NCI-H1694 (cell line): Measurements from ENCODE around the gene NTRK2.
A peak's percentile ranks its signal among the peaks of the same experiment; 100 is the strongest.

Source experiments
- DNase-seq: peaks from one replicate; lab custom pipeline; 2025; lab: John Stamatoyannopoulos, UW

NTRK2 gene

GRCh38 chr9:84681516-84682285 is 12.2 kb downstream of the NTRK2 start:
- DNase-seq = no peak

GRCh38 chr9:84686068-84686467 is 16.5 kb downstream of the NTRK2 start:
- no peak for DNase-seq

GRCh38 chr9:84688956-84689355 is 19.4 kb downstream of the NTRK2 start:
- DNase-seq = no peak

GRCh38 chr9:84691634-84692033 is 22.1 kb downstream of the NTRK2 start:
- no peak for DNase-seq

- no peak for DNase-seq
Measured at GRCh38 chr9:84694248-84694647, 24.7 kb downstream of the NTRK2 start.

- no peak for DNase-seq
Measured at GRCh38 chr9:84697042-84697441, 27.5 kb downstream of the NTRK2 start.

- DNase-seq = peak; percentile 4
Measured at GRCh38 chr9:84697509-84698114, 28.1 kb downstream of the NTRK2 start.

GRCh38 chr9:84698323-84698722 is 28.8 kb downstream of the NTRK2 start:
- DNase-seq = no peak

- DNase-seq = no peak
Measured at GRCh38 chr9:84699984-84700383, 30.5 kb downstream of the NTRK2 start.

GRCh38 chr9:84701801-84702200 is 32.3 kb downstream of the NTRK2 start:
- DNase-seq = no peak

GRCh38 chr9:84702471-84702870 is 32.9 kb downstream of the NTRK2 start:
- DNase-seq = no peak

GRCh38 chr9:84703793-84704192 is 34.3 kb downstream of the NTRK2 start:
- no peak for DNase-seq

GRCh38 chr9:84705128-84705527 is 35.6 kb downstream of the NTRK2 start:
- DNase-seq = no peak

- DNase-seq = no peak
Measured at GRCh38 chr9:84708400-84708799, 38.9 kb downstream of the NTRK2 start.

GRCh38 chr9:84709056-84709455 is 39.5 kb downstream of the NTRK2 start:
- no peak for DNase-seq

- DNase-seq = no peak
Measured at GRCh38 chr9:84710701-84711397, 41.3 kb downstream of the NTRK2 start.

GRCh38 chr9:84711398-84711777 is 41.9 kb downstream of the NTRK2 start:
- DNase-seq = no peak

GRCh38 chr9:84711936-84712335 is 42.4 kb downstream of the NTRK2 start:
- no peak for DNase-seq

- DNase-seq = no peak
Measured at GRCh38 chr9:84716217-84716616, 46.7 kb downstream of the NTRK2 start.

GRCh38 chr9:84718476-84718875 is 48.9 kb downstream of the NTRK2 start:
- no peak for DNase-seq

GRCh38 chr9:84722388-84722989 is 53.0 kb downstream of the NTRK2 start:
- no peak for DNase-seq

GRCh38 chr9:84723426-84723825 is 53.9 kb downstream of the NTRK2 start:
- DNase-seq = no peak

GRCh38 chr9:84731696-84732095 is 62.2 kb downstream of the NTRK2 start:
- DNase-seq = no peak
